ENCODE data around the gene HEG1. TPM values are rescaled to one million over a fixed set of nuclear protein-coding genes. Genes with fewer than 3 reads are reported as not detected.

Gene HEG1
- total RNA-seq, 2 experiments from 2014 or later: 31.2 to 32.6 TPM

DNA sequence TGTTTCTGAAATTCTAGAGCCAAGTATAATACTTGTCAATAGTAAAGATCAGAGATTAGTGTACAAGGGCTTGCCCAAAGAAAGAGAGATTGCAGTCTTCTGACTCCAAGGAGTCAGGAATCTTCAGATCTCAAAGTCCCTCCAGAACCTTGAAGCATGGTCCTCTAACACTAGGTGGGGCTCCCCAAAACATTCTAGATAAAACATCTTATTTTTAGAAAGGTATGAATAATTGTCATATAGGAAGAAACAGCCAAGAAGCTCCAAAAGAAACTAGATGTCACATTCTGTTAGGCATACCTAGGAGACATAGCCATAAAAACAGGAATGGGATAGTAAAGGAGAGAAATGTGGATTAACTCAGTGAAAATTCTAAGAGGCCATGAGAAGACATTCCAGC, 132.0 kb downstream of the HEG1 start:
- no peaks in the 10 kb centered on the region for H3K4me1 ChIP-seq (ENCODE audit: insufficient read depth, low read length)
- H3K27ac Mint-ChIP-seq: no peak overlapping the region
- ChIA-PET POLR2A (no interaction called here), CTCF (no interaction called here)
- no peaks in the 10 kb centered on the region for H3K9me3 ChIP-seq (ENCODE audit: control insufficient read depth in 1 of 2, insufficient read depth in 1 of 2, low read length in 2 of 2)
- H3K9me3 Mint-ChIP-seq: no peaks in the 10 kb centered on the region
- TF ChIP-seq, protein P1, sequence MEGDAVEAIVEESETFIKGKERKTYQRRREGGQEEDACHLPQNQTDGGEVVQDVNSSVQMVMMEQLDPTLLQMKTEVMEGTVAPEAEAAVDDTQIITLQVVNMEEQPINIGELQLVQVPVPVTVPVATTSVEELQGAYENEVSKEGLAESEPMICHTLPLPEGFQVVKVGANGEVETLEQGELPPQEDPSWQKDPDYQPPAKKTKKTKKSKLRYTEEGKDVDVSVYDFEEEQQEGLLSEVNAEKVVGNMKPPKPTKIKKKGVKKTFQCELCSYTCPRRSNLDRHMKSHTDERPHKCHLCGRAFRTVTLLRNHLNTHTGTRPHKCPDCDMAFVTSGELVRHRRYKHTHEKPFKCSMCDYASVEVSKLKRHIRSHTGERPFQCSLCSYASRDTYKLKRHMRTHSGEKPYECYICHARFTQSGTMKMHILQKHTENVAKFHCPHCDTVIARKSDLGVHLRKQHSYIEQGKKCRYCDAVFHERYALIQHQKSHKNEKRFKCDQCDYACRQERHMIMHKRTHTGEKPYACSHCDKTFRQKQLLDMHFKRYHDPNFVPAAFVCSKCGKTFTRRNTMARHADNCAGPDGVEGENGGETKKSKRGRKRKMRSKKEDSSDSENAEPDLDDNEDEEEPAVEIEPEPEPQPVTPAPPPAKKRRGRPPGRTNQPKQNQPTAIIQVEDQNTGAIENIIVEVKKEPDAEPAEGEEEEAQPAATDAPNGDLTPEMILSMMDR (IDR thresholded peaks at IDR 0.05): no peak
- intact Hi-C loops (cut with DNase I, micrococcal nuclease): no loop called here
- DNase-seq: no peak
- no peak overlapping the region for H3K4me3 ChIP-seq (ENCODE audit: low read length)
- H3K36me3 ChIP-seq (ENCODE audit: insufficient read depth, low read length): no peaks in the 10 kb centered on the region
- H3K27me3 ChIP-seq (ENCODE audit: control insufficient read depth in 1 of 2, insufficient read depth in 2 of 2, low read length in 2 of 2): no peaks in the 10 kb centered on the region
- H3K27me3 Mint-ChIP-seq: peaks cover 8% of the 10 kb centered on the region
- ATAC-seq (ENCODE audit: poor library complexity): no peak
- no peak overlapping the region for H3K27ac ChIP-seq (ENCODE audit: low read depth in 1 of 2, low read length in 2 of 2)
- H3K4me3 Mint-ChIP-seq: no peak overlapping the region
- no peaks in the 10 kb centered on the region for H3K4me1 Mint-ChIP-seq (ENCODE audit: low read depth)
- no peaks in the 10 kb centered on the region for H3K36me3 Mint-ChIP-seq (ENCODE audit: low read depth)

DNA sequence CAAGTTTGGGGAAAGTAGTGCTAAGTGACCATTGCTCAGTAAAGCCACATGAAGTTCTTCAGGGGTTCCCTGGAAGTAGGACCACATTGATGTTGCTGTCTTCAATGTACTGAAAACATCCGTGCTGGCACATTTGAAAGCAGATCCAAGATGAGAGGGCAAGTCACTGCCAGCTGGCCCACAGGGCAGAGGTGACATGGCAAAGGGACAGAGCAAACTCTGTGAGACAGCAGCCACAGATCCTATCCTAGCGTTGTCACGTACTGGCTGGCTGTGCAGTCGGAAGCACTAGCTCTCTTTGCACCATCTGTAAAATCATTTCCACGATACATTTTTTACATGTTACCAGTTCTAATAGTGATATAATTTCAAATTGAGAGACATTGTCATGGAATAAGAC, 135.1 kb downstream of the HEG1 start:
- no peak for ATAC-seq (ENCODE audit: poor library complexity)
- intact Hi-C loops (cut with DNase I, micrococcal nuclease): no loop called here
- H3K4me3 ChIP-seq (ENCODE audit: low read length): no peak overlapping the region
- H3K36me3 Mint-ChIP-seq (ENCODE audit: low read depth): no peaks in the 10 kb centered on the region
- H3K36me3 ChIP-seq (ENCODE audit: insufficient read depth, low read length): no peaks in the 10 kb centered on the region
- no peaks in the 10 kb centered on the region for H3K27me3 ChIP-seq (ENCODE audit: control insufficient read depth in 1 of 2, insufficient read depth in 2 of 2, low read length in 2 of 2)
- ChIA-PET CTCF (interaction anchor here (1.3 kb wide), 1 partner anchor 20 kb away, joined by 4 read pairs; no protein-coding TSS in a partner anchor), POLR2A (no interaction called here)
- H3K9me3 Mint-ChIP-seq: no peaks in the 10 kb centered on the region
- no peak overlapping the region for H3K27ac ChIP-seq (ENCODE audit: low read depth in 1 of 2, low read length in 2 of 2)
- H3K4me1 ChIP-seq (ENCODE audit: insufficient read depth, low read length): no peaks in the 10 kb centered on the region
- no peaks in the 10 kb centered on the region for H3K4me1 Mint-ChIP-seq (ENCODE audit: low read depth)
- peaks cover 9% of the 10 kb centered on the region for H3K27me3 Mint-ChIP-seq
- H3K9me3 ChIP-seq (ENCODE audit: control insufficient read depth in 1 of 2, insufficient read depth in 1 of 2, low read length in 2 of 2): no peaks in the 10 kb centered on the region
- DNase-seq: no peak
- TF ChIP-seq, protein P1 (IDR thresholded peaks at IDR 0.05): no peak
- no peak overlapping the region for H3K27ac Mint-ChIP-seq
- H3K4me3 Mint-ChIP-seq: no peak overlapping the region

DNA sequence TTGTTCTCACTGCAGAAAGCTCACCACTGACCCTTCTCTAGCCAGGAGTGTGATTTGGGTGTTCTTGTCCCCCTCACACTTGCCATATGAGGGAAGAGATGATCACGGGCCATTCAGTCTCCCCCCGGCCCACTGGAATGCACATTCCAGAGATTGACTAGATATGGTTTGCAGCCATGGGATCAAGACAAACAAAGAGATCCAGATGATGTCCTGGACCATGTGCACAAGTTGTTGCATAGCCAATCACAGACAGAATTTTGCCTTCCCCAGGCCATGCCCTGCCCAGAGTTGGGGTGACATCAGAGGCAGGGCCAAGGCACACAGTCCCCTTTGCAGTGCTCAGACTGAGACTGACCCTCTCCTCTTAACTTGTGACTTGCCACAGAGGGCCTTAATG, 136.0 kb downstream of the HEG1 start:
- Mint-ChIP-seq H3K27ac (no peak overlapping the region), H3K9me3 (no peaks in the 10 kb centered on the region), H3K36me3 (ENCODE audit: low read depth) (no peaks in the 10 kb centered on the region), H3K27me3 (peaks cover 4% of the 10 kb centered on the region), H3K4me3 (no peak overlapping the region), H3K4me1 (ENCODE audit: low read depth) (no peaks in the 10 kb centered on the region)
- H3K4me1 ChIP-seq (ENCODE audit: insufficient read depth, low read length): no peaks in the 10 kb centered on the region
- H3K27ac ChIP-seq (ENCODE audit: low read depth in 1 of 2, low read length in 2 of 2): no peak overlapping the region
- H3K4me3 ChIP-seq (ENCODE audit: low read length): no peak overlapping the region
- H3K9me3 ChIP-seq (ENCODE audit: control insufficient read depth in 1 of 2, insufficient read depth in 1 of 2, low read length in 2 of 2): no peaks in the 10 kb centered on the region
- TF ChIP-seq, protein P1 (IDR thresholded peaks at IDR 0.05): no peak
- no peak for ATAC-seq (ENCODE audit: poor library complexity)
- no peaks in the 10 kb centered on the region for H3K36me3 ChIP-seq (ENCODE audit: insufficient read depth, low read length)
- CTCF ChIA-PET: interaction anchor here (1.6 kb wide), 1 partner anchor 9 kb away, joined by 3 read pairs; no protein-coding TSS in a partner anchor
- no peak for DNase-seq
- H3K27me3 ChIP-seq (ENCODE audit: control insufficient read depth in 1 of 2, insufficient read depth in 2 of 2, low read length in 2 of 2): no peaks in the 10 kb centered on the region
- intact Hi-C loops (cut with DNase I, micrococcal nuclease): no loop called here
- POLR2A ChIA-PET: no interaction called here

All from CD4-positive, alpha-beta T cell (primary cell).